GM21786 (cell line): ENCODE results near the gene GPC6.

Experiments
- ATAC-seq: cut with Tn5 transposase; IDR thresholded peaks from one replicate; pipeline ENCODE4 v1.9.1; 2021; ENCODE audit not compliant: unreplicated experiment

GPC6 gene

DNA sequence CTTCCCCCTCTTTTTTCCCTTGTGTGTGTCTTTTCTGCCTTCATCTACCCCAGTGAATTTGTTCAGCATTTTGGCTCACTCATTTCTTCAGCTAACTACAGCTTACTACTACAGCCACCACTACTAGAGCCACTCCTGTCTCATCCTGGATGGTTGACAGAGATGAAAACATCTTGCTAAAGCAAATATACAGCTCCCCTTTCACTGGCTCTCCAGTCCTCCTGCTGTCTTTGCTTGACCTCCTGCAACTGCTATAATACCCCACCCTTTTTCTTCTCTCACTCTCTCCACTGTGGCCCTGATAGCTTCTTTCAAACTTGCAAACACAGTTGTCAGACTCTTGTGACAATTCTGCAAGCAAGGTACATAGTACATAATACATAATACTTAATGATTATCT, 729.3 kb downstream of the GPC6 start:
- ATAC-seq = no peak

DNA sequence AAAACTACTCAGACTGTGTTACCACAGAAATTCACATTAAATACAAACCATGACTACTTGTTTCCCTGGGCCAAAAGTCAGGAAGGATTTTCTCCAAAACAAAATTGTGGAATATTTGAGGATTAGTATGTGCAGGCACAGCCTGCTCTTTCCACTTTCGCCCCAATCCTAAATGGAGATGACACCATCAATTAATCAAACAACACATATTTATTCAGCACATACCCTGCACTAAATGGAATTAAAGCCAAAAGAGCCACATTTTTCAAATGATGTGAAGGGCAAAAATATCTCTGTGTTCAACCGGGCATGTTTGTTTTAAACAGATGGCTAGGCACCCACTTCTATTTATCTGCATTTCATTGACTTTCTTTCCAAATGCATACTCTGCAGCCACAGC, 729.8 kb downstream of the GPC6 start:
- no peak for ATAC-seq

DNA sequence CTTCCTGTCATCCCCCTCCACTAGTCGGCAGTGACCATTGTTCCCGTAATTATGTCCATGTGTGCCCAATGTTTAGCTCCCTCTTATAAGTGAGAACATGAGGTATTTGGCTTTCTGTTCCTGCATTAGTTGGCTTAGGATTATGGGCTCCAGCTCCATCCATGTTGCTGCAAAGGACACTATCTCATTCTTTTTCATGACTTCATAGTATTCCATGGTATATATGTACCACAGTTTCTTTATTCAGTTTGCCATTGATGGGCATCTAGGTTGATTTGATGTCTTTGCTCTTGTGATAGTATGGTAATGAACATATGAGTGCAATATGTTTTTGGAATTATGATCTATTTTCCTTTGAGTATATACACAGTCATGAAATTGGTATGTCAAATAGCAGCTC, 730.8 kb downstream of the GPC6 start:
- ATAC-seq = no peak

DNA sequence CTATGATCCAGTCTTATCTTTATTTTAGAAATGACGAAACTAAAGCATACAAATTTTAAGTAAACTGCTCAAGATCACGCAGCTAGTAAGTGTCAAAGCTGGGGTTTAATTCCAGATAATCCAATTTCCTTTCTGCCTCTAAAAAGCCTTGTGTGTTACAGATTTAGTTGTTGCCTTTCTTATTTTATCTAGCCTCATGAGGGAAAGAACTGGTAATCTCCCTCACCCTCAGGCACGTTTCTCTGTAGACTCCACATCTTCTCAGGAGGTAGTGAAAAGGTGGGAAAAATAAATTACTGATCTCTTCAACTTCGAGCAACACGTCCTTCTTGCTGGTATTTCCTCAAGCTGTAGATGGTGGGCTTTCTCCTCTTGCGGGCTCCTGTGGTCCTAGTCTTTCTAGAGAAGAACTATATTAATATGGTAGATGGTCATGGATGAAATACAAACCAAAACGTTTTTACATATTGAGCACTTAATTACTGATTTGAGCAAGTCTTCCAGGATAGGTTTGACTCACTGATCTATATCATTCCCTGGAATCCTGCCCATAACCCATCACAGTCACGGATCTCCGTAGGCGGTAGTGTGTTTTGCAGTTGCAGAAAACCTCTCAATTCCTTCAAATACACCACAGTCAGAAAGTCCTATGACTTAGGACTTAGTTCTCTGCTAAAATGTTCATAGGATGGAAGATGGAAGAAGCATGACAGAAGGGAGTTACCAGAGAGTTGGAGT, 733.4 kb downstream of the GPC6 start:
- ATAC-seq = no peak

DNA sequence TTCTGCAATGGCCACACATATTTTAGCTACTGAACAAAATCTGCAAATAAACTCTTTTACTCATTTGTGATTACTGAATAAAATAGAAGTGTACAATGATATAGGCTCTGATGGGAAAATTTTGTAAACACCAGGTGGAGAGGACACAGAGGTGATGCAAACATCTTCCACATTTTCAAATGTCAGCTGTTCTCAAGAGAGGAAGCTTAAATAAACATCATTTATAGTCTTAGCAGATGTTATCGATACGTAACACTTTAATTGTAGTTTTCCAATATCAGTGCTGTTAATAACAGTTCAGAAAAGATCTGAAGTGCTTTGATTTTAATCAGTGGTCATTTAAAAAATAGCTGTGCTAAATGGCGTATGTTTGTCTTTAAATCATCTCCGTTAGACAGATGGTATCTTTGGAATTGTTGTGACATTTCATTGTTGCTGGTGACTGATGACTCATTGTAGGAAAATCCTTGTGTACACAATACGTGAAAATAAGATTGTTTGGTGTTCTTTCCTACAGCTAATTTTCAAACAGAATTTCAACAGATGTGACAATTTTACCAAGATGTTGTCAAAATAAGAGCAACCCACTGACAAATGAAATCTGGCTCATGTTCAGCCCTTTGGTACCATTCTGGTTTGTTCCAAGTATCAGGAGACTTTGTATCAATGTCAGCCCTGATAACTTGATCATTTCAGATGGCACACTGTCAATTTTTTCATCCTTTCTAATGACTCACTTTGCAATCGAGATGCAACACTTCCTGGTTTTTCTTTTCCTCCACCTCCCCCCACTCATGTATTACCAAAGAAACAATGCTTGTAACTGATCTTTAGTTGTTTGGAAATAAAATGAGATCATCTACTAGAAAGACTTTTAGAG, 736.9 kb downstream of the GPC6 start:
- ATAC-seq = no peak

DNA sequence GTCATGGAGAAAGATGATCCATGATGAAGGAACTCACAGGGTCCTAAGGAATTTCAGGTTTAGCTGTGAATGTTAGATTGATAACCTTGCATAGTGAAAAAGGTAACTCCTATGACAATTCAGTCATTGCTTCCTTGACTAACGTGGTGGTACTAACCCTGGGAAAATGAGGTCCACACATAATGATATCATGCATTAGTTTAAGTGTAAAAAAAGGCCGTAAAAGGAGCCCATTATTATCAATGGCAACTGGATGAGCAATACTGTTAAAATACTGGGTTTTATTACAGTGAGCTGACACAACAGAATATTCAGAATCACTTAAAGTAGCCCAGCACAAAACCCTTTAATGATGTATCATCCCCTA, 737.5 kb downstream of the GPC6 start:
- ATAC-seq = no peak

DNA sequence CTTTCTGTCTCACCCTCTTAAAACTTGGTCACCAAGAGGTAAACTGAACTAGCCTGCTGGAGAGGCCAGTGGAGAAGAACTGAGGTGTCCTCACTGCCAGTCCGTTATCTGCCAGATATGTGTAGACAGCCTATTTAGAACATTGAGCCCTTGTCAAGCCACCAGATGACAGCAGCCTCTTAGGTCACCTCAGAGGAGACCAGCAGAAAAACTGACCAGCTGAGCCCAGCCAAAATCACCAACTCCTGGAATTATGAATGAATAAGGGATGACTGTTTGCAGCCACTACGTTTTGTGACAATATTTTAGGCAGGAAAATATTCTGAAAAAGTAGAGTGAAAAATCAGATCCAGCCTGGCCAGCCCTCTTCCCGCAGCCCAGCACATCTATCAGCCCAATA, 739.0 kb downstream of the GPC6 start:
- no peak for ATAC-seq

DNA sequence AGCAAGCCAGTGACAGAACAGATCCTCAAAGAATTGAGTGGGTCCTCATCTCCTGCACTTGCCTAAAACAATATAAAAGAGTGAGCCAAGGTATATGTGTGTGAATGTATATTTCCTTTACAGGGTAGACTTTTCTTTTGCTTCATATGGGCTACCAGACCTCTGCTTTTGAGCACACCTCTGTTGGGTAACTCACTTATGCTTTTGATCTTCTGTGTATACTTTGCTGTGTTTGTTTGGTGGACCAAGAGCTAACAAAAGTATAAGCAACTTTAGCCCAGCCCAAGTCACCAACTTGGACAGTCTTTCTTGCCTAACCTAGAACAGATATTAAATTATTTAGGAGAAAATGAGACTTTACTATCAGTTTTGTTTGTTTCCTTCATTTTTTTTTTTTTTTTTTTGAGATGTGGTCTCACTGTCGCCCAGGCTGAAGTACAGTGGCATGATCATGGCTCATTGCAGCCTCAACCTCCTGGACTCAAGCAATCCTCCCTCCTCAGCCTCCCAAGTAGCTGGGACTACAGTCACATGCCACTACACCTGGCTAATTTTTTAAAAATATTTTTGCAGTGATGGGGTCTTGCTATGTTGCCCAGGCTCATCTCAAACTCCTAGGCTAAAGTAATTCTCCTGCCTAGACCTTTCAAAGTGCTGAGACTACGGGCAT, 739.8 kb downstream of the GPC6 start:
- no peak for ATAC-seq

DNA sequence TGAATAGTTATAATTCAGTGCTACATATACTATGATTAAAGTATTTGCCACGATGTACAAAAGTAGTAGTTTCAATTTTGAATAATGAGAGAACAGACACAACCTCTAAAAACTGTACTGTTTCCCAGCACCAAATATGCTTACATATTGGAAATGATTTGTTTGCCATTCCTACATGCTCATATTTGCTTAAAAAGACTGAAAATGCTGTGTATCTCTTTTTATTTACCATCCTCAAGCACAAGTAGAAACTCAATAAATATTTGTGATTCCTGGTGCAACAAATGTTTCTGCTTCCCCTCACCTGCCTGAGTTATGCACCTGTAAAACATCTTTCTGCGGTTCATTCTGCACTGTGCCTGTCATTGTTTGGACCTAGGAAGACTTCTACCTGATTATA, 740.7 kb downstream of the GPC6 start:
- no peak for ATAC-seq

DNA sequence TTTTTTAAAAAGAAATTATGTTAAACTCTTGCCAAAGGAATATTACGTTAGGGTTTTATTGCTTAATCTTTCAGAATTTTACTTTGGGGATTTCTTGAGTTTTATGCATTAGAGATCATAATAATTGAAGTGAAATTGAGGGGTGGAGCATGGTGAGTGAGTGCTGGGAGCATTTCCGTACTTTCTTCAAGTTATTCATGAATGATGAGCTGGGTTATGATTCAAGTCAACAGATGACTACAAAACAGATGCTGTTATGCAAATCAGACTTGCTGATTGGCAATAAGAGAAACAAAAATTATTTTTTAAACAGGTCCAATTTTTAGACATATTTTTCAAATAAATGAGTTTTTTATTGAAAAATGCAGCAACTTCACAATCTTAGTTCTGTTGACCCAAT, 748.6 kb downstream of the GPC6 start:
- ATAC-seq = no peak

DNA sequence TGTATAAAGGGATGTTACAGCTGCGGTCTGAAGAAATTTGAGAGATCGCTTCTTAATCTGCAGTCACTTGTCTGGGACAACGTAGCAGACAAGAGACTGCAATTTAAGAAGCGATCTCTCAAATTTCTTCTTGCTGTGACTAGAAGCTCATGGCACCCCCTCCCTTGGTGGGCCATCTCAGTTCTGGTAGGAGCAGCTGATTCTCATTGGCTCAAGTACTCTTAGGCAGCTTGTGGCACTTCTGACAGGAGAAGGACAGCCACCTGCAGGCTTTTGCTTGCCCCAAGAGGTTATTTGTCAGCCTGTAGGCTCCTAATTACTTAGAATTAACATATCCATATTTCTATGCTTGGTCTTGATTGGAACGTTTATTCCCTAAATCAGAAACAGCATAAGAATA, 749.9 kb downstream of the GPC6 start:
- no peak for ATAC-seq

DNA sequence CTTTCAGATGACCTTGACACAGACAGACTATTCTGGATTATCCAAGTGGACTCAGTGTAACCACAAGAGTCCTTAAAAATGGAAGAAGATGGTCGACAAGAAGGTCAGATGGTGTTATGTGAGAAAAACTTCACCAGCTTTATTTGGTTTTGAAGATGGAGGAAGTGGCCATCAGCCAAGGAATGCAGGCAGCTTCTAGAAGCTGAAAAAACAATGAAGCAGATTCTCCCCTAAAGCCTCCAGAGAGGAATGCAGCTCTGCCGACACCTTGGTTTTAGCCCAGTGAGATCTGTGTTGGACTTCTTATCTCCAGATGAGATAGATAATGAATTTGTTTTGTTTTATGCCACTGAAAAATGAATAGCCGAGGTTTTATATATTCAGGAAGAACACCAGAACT, 751.4 kb downstream of the GPC6 start:
- no peak for ATAC-seq

DNA sequence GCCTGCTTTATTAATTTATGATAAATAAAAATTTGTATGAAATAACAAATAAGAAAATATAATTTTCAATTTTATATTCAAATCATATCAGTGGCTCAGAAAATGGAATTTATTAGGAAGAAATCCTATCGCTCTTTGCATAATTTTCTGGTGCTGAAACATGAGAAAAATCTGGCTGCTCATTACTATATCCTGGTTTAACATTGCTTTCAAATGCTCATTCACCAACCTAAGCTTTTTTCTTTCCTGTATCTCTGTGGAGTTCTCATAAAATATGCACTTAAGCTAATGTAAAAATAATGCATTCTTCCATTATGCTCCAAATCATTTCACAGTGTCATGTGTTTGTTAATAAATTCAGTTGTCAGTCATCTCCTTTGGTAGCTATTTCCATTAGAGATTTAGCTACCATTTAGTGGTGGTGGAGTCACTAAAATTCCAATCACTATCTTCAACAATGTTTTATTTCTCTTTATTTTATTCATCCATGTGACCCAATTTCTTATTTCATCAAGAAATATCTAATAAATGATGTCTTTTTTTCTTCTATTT, 754.9 kb downstream of the GPC6 start:
- no peak for ATAC-seq

DNA sequence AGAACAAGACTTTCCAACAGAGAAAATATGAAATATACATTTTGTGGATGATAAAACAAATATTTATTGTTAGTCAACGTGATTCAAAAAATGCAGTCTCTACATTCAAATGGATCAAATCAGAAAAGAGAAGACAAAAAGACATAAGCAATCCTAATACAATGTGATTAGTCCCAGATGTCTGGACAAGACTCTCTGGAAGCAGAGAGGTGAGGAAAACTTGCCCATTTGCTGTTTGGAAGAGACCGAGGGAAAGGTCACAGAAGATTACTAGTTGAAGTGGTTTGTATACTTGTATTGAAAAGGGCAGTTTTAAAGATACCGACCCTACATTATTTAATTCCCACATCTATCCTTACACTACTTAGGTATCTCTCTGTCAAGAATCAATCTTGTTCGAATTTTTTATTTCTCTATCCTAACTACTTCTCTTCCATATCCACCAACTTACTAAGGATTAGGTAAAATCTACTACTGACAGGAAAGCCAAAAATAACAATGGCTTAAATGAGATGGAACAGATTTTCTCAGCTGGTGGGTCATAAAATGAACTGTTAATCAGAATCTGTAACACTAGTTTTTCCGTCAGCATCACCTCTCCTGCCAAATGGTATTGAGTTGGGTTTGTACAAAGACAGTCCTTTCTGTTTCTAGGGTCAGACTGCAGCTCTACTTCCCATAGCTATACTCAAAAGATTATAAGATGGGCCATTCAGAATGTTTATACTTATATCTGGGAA, 755.7 kb downstream of the GPC6 start:
- no peak for ATAC-seq

DNA sequence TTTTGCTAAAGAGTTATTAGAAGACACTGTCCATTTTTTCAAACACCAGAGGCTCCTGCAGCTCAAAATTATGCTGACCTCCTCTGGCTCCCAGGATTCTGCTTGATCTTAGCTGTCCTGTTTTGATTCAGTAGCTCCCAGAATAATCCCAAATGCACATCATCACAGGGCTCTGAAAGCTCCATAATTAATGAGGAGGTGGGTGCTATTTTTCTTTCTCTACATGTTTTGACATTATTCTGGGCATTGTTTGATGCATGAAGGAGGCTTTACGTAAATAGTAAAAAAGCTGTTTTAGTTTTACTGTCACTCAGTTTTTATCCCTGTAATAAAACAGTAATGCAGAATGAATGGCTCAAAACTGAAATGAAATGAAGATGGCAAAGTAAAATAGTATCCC, 757.4 kb downstream of the GPC6 start:
- ATAC-seq = no peak

DNA sequence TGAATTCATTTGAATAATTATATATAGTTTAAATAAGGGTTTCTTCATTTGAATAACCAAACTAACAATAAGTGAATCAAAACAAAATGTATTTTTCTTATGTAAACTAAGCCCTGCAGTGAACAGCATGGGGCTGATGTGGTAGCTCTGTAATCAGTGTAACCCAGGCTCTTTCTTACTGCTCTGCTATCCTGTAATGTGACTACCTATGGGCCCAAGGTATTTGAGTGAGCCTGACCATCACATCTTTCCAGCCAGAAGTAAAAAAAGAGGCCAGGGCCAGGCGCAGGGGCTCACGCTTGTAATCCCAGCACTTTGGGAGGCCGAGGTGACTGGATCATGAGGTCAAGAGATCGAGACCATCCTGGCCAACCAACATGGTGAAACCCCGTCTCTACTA, 758.3 kb downstream of the GPC6 start:
- no peak for ATAC-seq

DNA sequence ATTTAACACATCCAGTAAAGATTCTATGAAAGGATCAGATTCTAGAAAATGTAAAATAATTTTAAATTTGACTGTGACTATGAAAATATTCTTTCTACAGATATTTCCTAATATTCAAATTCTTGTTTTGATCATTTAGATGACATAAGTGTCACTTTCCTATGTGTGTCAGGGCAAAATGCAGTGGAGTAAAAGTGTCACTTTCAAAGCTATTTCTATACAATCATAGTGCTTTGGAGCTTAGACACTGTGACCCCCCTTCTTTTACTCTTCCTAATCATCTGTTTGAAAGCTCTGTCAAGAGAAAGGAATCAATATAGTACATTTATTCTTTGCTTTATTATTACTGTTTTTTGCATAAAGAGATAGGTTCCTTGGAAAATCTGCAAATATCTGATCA, 760.9 kb downstream of the GPC6 start:
- no peak for ATAC-seq

DNA sequence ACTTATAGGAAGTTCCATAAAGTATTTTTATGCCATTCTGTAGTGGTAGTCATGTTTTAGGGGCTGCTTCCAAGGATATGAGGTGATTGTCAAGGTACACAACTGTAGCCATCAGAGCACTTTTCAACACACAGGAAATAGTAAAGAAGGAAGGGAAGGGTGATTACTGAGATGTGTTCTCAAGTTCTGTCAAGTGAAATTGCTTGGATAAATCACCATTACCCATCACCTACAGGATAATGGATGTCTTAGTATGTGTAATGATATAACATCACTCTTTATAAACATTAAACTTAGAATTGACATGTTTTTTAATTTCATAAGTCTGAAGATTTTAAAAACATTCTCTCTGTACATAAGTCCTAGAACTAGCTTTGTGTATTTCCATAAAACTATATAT, 765.0 kb downstream of the GPC6 start:
- ATAC-seq = no peak

DNA sequence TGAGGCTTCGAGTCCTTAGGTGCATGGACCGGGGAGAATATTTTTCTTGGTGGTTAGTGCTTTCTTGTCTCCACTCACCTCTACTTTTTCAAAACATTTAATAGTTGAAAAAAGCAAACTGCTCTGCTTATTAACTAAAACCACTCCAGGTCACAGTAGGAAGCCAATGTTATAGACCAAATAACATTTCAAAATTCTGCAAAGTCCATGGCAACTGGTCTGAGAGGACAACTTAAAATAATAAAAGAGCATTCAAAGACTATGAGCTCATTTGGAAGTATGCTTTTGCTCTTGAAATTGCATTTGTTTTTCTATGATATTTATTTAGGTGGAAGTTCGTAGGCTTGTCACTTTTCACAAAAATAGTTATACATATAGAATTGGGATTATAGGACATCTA, 769.9 kb downstream of the GPC6 start:
- ATAC-seq = no peak

DNA sequence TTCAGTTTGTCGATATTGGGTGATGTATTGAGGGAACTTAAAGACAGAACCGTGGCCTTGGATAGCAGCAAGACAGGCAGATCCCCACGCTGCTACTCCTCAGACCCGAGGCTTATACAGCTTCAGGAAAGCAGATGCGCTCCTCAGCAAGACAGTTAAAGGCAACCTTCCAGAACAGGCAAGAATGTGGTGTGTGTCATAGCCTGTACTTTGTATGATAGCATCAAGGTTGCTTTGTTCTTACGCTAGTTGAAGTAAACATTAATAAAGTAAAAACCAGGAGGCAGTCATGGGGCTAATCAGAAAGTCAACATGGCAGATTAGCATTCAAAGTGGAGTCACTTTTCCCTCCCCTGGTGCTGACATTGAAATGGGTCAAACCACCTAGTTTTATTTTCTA, 779.7 kb downstream of the GPC6 start:
- ATAC-seq = no peak

DNA sequence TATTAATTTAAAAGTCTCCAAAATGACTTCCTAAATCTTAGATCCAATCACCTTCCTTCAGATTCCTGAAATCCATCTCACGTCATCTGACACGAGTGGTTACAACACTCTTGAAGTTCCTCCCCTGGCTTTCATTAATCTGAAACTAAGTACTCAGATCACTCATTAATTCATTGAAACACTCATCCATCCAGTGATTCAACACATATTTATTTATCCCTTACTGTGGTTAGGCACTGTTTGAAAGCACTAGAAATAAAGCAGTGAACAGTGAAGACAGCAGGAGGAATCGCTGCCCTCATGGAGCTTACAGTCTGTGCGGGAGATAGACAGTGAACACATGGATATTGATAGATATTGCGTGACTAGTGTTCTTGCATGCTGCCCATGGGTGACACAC, 780.5 kb downstream of the GPC6 start:
- ATAC-seq = no peak
